GM23338 (cell line): ENCODE results near the gene S100PBP. TPM values are rescaled to one million over a fixed set of nuclear protein-coding genes. Genes with fewer than 3 reads are reported as not detected.

Source experiments
- ATAC-seq: fragments of 200-7000 bp; cut with Tn5 transposase; 3 replicates; pipeline ENCODE4 v1.9.1; 2020
- DNase-seq: peaks from one replicate; pipeline ENCODE4 v3.0.0-alpha.2; 2015; ENCODE audit warnings: low spot score
- H2AFZ ChIP-seq: fragments of 200-600 bp; sonication (generic); 2 replicates; pipeline ENCODE4 v1.8.0; 2016; ENCODE audit warnings: antibody characterized with exemption, mild to moderate bottlenecking, moderate library complexity
- H3F3A ChIP-seq: fragments of 200-600 bp; sonication (generic); replicated peaks from 2 replicates; pipeline ENCODE4 v1.8.0; 2017; ENCODE audit warnings: antibody characterized with exemption, mixed run types, low read depth
- H3K27ac ChIP-seq: fragments of 200-600 bp; sonication (generic); 2 replicates; pipeline ENCODE4 v1.6.1; 2016; ENCODE audit warnings: low read depth
- H3K27me3 ChIP-seq: fragments of 200-600 bp; sonication (generic); 2 replicates; pipeline ENCODE4 v1.8.0; 2016; ENCODE audit warnings: mild to moderate bottlenecking, mixed run types, moderate library complexity; ENCODE audit not compliant: insufficient read depth
- H3K36me3 ChIP-seq: fragments of 200-600 bp; sonication (generic); 2 replicates; pipeline ENCODE4 v1.8.0; 2016; ENCODE audit warnings: mild to moderate bottlenecking; ENCODE audit not compliant: insufficient read depth
- H3K4me1 ChIP-seq: fragments of 200-600 bp; sonication (generic); 2 replicates; pipeline ENCODE4 v1.8.0; 2016; ENCODE audit warnings: mild to moderate bottlenecking, moderate library complexity; ENCODE audit not compliant: insufficient read depth
- H3K4me2 ChIP-seq: fragments of 200-600 bp; sonication (generic); 2 replicates; pipeline ENCODE4 v1.7.1; 2017; ENCODE audit warnings: mixed run types
- H3K4me3 ChIP-seq: fragments of 200-600 bp; sonication (generic); 2 replicates; pipeline ENCODE4 v1.6.1; 2016; ENCODE audit warnings: mixed run types
- H3K79me2 ChIP-seq: fragments of 200-600 bp; sonication (generic); replicated peaks from 2 replicates; pipeline ENCODE4 v1.8.0; 2017; ENCODE audit warnings: mild to moderate bottlenecking; ENCODE audit not compliant: insufficient read depth
- H3K9me2 ChIP-seq: fragments of 200-600 bp; sonication (generic); 2 replicates; pipeline ENCODE4 v1.8.0; 2017; ENCODE audit not compliant: insufficient read depth
- H4K20me1 ChIP-seq: fragments of 200-600 bp; sonication (generic); replicated peaks from 2 replicates; pipeline ENCODE4 v1.8.0; 2017; ENCODE audit warnings: mild to moderate bottlenecking; ENCODE audit not compliant: insufficient read depth
- H3K27ac Mint-ChIP-seq: 2 replicates; pipeline ENCODE4 v1.8.0; 2020; ENCODE audit warnings: inconsistent platforms, mild to moderate bottlenecking, moderate library complexity, mixed read lengths
- H3K27me3 Mint-ChIP-seq: 3 replicates; pipeline ENCODE4 v1.8.0; 2022; ENCODE audit warnings: low read depth, mild to moderate bottlenecking, moderate library complexity, mixed read lengths, inconsistent platforms; ENCODE audit not compliant: insufficient read depth, poor library complexity
- H3K36me3 Mint-ChIP-seq: 3 replicates; pipeline ENCODE4 v1.8.0; 2021; ENCODE audit warnings: low read depth, mild to moderate bottlenecking, inconsistent platforms, moderate library complexity, mixed read lengths
- H3K4me1 Mint-ChIP-seq: 3 replicates; pipeline ENCODE4 v1.8.0; 2020; ENCODE audit warnings: mild to moderate bottlenecking, inconsistent platforms, mixed read lengths
- H3K4me3 Mint-ChIP-seq: 3 replicates; pipeline ENCODE4 v1.8.0; 2021; ENCODE audit warnings: moderate library complexity, mild to moderate bottlenecking, inconsistent platforms, mixed read lengths
- H3K9me3 Mint-ChIP-seq: 3 replicates; pipeline ENCODE4 v1.8.0; 2020; ENCODE audit warnings: moderate library complexity, mild to moderate bottlenecking, inconsistent platforms, mixed read lengths
- CREB1 ChIP-seq: fragments of 250-450 bp; sonication (Bioruptor Pico); IDR thresholded peaks from 2 replicates; pipeline ENCODE4 v1.5.0; 2020; ENCODE audit warnings: low read depth, mild to moderate bottlenecking, moderate library complexity
- EZH2 ChIP-seq: fragments of 200-600 bp; sonication (generic); IDR thresholded peaks from one replicate; pipeline ENCODE4 v1.8.0; 2017; ENCODE audit warnings: antibody characterized with exemption, mild to moderate bottlenecking, low read depth; ENCODE audit not compliant: unreplicated experiment
- EZH2phosphoT487 ChIP-seq: fragments of 200-600 bp; sonication (generic); IDR thresholded peaks from one replicate; pipeline ENCODE4 v1.8.1; 2018; ENCODE audit warnings: antibody characterized with exemption; ENCODE audit not compliant: unreplicated experiment
- JUNB ChIP-seq: IDR thresholded peaks from one replicate; pipeline ENCODE4 v1.6.1; 2016; ENCODE audit warnings: antibody characterized with exemption; ENCODE audit not compliant: unreplicated experiment
- NANOG ChIP-seq: IDR thresholded peaks from 2 replicates; pipeline ENCODE4 v1.6.1; 2016; ENCODE audit warnings: antibody characterized with exemption, borderline replicate concordance
- POLR2AphosphoS5 ChIP-seq: IDR thresholded peaks from 2 replicates; pipeline ENCODE4 v1.6.1; 2016; ENCODE audit warnings: antibody characterized with exemption, low read depth
- STAT1 ChIP-seq: IDR thresholded peaks from one replicate; pipeline ENCODE4 v1.6.1; 2016; ENCODE audit warnings: antibody characterized with exemption; ENCODE audit not compliant: unreplicated experiment
- ZNF114 ChIP-seq: fragments of 250-450 bp; sonication (Bioruptor Pico); IDR thresholded peaks from 2 replicates; pipeline ENCODE4 v1.5.0; 2020; ENCODE audit warnings: mild to moderate bottlenecking, moderate library complexity
- ZNF331 ChIP-seq: fragments of 250-450 bp; sonication (Bioruptor Pico); IDR thresholded peaks from 2 replicates; pipeline ENCODE4 v1.5.0; 2020; ENCODE audit warnings: low read depth, mild to moderate bottlenecking, moderate library complexity
- polyA plus RNA-seq: library from polyadenylated mRNA; unstranded; fragments of >200 nt; fragmentation: Nextera tagmentation; extraction: Ambion mirVana; gene quantifications from 2 replicates; pipeline ENCODE4 v1.2.1, GENCODE V29; 2016
- total RNA-seq: library from RNA; depleted of rRNA; stranded (reverse); fragments of >200 nt; shearing (Covaris generic); gene quantifications from 2 replicates; pipeline ENCODE4 v1.2.3, GENCODE V29; 2014
- TF ChIP-seq, protein P1 (sequence below), 2 experiments: fragments of 200-600 bp in 1 of 2; sonication (generic) in 1 of 2; conservative IDR thresholded peaks; 2 replicates each; pipeline versions ENCODE4 v1.5.1 to v1.6.1; 2016 to 2017; ENCODE audit warnings: antibody characterized with exemption in 2 of 2, low read depth in 2 of 2, mild to moderate bottlenecking in 2 of 2, moderate library complexity in 1 of 2
- TF ChIP-seq, protein P2 (sequence below): IDR thresholded peaks from 2 replicates; pipeline ENCODE4 v1.6.1; 2016; ENCODE audit warnings: antibody characterized with exemption
- TF ChIP-seq, protein P3 (sequence below): IDR thresholded peaks from one replicate; pipeline ENCODE4 v1.6.1; 2018; ENCODE audit warnings: antibody characterized with exemption; ENCODE audit not compliant: unreplicated experiment
- TF ChIP-seq, protein P4 (sequence below): fragments of 250-450 bp; sonication (Bioruptor Pico); IDR thresholded peaks from 2 replicates; pipeline ENCODE4 v1.5.0; 2020; ENCODE audit warnings: mild to moderate bottlenecking, moderate library complexity

S100PBP gene
- total and polyA plus RNA-seq, 2 experiments from 2014 or later, result 30.6 to 65.2 TPM

DNA sequence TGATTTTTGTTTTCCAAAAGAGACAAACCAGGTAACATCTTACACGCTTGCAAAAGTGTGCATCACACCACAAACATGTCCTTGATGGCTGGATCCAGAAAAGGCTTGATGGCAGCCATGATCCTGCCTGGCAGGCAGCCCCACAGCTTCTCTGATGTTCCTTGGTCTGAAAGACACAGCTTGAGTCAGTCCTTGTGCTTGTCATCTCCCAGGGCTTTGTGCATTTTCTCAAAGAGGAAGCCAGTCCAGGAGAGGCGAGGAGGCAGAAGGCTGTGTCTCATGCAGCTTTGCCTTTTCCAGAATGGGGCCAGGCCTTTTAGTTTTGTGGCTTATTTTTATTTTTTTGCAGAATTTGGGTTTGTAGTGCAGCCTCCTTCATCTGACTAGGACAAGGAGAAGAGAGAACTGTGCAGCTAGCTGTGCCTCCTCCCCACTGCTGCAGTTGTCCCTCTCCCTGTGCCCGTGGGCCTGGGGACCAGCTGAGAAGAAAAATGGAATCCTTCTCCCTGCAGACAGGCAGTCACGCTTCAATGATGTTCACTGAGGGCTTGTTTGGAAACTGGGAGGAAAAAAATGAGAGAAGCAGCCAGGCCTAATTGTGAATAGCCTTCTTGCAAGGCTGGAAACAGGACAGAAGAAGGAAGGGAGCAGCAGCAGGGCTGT, 45.9 kb downstream of the S100PBP start:
- H3K27ac ChIP-seq, result no peak overlapping the region
- DNase-seq (no peak), ATAC-seq (no peak)
- peaks cover 12% of the 10 kb centered on the region; the same call in 1 of the 2 replicates for H4K20me1 ChIP-seq
- H3K79me2 ChIP-seq, result no peaks in the 10 kb centered on the region
- no peak overlapping the region for H3K4me3 ChIP-seq
- TF ChIP-seq, protein P1, sequence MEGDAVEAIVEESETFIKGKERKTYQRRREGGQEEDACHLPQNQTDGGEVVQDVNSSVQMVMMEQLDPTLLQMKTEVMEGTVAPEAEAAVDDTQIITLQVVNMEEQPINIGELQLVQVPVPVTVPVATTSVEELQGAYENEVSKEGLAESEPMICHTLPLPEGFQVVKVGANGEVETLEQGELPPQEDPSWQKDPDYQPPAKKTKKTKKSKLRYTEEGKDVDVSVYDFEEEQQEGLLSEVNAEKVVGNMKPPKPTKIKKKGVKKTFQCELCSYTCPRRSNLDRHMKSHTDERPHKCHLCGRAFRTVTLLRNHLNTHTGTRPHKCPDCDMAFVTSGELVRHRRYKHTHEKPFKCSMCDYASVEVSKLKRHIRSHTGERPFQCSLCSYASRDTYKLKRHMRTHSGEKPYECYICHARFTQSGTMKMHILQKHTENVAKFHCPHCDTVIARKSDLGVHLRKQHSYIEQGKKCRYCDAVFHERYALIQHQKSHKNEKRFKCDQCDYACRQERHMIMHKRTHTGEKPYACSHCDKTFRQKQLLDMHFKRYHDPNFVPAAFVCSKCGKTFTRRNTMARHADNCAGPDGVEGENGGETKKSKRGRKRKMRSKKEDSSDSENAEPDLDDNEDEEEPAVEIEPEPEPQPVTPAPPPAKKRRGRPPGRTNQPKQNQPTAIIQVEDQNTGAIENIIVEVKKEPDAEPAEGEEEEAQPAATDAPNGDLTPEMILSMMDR (conservative IDR thresholded peaks at IDR 0.05; ENCODE audit: low read depth in 2 of 2), result no peak
- TF ChIP-seq NANOG (no peak), EZH2 (no peak), ZNF114 (CRISPR knock-in tag) (no peak), STAT1 (no peak), EZH2phosphoT487 (no peak), CREB1 (CRISPR knock-in tag) (no peak), ZNF331 (CRISPR knock-in tag) (no peak), POLR2AphosphoS5 (no peak), JUNB (no peak)
- TF ChIP-seq, protein P2, sequence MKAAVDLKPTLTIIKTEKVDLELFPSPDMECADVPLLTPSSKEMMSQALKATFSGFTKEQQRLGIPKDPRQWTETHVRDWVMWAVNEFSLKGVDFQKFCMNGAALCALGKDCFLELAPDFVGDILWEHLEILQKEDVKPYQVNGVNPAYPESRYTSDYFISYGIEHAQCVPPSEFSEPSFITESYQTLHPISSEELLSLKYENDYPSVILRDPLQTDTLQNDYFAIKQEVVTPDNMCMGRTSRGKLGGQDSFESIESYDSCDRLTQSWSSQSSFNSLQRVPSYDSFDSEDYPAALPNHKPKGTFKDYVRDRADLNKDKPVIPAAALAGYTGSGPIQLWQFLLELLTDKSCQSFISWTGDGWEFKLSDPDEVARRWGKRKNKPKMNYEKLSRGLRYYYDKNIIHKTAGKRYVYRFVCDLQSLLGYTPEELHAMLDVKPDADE, result no peak
- TF ChIP-seq, protein P3, sequence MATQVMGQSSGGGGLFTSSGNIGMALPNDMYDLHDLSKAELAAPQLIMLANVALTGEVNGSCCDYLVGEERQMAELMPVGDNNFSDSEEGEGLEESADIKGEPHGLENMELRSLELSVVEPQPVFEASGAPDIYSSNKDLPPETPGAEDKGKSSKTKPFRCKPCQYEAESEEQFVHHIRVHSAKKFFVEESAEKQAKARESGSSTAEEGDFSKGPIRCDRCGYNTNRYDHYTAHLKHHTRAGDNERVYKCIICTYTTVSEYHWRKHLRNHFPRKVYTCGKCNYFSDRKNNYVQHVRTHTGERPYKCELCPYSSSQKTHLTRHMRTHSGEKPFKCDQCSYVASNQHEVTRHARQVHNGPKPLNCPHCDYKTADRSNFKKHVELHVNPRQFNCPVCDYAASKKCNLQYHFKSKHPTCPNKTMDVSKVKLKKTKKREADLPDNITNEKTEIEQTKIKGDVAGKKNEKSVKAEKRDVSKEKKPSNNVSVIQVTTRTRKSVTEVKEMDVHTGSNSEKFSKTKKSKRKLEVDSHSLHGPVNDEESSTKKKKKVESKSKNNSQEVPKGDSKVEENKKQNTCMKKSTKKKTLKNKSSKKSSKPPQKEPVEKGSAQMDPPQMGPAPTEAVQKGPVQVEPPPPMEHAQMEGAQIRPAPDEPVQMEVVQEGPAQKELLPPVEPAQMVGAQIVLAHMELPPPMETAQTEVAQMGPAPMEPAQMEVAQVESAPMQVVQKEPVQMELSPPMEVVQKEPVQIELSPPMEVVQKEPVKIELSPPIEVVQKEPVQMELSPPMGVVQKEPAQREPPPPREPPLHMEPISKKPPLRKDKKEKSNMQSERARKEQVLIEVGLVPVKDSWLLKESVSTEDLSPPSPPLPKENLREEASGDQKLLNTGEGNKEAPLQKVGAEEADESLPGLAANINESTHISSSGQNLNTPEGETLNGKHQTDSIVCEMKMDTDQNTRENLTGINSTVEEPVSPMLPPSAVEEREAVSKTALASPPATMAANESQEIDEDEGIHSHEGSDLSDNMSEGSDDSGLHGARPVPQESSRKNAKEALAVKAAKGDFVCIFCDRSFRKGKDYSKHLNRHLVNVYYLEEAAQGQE, result no peak
- TF ChIP-seq, protein P4, sequence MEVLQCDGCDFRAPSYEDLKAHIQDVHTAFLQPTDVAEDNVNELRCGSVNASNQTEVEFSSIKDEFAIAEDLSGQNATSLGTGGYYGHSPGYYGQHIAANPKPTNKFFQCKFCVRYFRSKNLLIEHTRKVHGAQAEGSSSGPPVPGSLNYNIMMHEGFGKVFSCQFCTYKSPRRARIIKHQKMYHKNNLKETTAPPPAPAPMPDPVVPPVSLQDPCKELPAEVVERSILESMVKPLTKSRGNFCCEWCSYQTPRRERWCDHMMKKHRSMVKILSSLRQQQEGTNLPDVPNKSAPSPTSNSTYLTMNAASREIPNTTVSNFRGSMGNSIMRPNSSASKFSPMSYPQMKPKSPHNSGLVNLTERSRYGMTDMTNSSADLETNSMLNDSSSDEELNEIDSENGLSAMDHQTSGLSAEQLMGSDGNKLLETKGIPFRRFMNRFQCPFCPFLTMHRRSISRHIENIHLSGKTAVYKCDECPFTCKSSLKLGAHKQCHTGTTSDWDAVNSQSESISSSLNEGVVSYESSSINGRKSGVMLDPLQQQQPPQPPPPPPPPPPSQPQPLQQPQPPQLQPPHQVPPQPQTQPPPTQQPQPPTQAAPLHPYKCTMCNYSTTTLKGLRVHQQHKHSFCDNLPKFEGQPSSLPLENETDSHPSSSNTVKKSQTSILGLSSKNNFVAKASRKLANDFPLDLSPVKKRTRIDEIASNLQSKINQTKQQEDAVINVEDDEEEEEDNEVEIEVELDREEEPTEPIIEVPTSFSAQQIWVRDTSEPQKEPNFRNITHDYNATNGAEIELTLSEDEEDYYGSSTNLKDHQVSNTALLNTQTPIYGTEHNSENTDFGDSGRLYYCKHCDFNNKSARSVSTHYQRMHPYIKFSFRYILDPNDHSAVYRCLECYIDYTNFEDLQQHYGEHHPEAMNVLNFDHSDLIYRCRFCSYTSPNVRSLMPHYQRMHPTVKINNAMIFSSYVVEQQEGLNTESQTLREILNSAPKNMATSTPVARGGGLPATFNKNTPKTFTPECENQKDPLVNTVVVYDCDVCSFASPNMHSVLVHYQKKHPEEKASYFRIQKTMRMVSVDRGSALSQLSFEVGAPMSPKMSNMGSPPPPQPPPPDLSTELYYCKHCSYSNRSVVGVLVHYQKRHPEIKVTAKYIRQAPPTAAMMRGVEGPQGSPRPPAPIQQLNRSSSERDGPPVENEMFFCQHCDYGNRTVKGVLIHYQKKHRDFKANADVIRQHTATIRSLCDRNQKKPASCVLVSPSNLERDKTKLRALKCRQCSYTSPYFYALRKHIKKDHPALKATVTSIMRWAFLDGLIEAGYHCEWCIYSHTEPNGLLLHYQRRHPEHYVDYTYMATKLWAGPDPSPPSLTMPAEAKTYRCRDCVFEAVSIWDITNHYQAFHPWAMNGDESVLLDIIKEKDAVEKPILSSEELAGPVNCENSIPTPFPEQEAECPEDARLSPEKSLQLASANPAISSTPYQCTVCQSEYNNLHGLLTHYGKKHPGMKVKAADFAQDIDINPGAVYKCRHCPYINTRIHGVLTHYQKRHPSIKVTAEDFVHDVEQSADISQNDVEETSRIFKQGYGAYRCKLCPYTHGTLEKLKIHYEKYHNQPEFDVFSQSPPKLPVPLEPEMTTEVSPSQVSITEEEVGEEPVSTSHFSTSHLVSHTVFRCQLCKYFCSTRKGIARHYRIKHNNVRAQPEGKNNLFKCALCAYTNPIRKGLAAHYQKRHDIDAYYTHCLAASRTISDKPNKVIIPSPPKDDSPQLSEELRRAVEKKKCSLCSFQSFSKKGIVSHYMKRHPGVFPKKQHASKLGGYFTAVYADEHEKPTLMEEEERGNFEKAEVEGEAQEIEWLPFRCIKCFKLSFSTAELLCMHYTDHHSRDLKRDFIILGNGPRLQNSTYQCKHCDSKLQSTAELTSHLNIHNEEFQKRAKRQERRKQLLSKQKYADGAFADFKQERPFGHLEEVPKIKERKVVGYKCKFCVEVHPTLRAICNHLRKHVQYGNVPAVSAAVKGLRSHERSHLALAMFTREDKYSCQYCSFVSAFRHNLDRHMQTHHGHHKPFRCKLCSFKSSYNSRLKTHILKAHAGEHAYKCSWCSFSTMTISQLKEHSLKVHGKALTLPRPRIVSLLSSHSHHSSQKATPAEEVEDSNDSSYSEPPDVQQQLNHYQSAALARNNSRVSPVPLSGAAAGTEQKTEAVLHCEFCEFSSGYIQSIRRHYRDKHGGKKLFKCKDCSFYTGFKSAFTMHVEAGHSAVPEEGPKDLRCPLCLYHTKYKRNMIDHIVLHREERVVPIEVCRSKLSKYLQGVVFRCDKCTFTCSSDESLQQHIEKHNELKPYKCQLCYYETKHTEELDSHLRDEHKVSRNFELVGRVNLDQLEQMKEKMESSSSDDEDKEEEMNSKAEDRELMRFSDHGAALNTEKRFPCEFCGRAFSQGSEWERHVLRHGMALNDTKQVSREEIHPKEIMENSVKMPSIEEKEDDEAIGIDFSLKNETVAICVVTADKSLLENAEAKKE (CRISPR knock-in tag), result no peak
- H2AFZ ChIP-seq, result no peak overlapping the region
- Mint-ChIP-seq H3K4me1 (no peaks in the 10 kb centered on the region; the same call in 2 of the 3 replicates), H3K27ac (no peak overlapping the region), H3K27me3 (no peaks in the 10 kb centered on the region), H3K9me3 (no peaks in the 10 kb centered on the region), H3K4me3 (no peak overlapping the region), H3K36me3 (peaks cover 5% of the 10 kb centered on the region; the same call in 2 of the 3 replicates)
- no peaks in the 10 kb centered on the region for H3K4me1 ChIP-seq
- no peaks in the 10 kb centered on the region for H3F3A ChIP-seq
- H3K27me3 ChIP-seq, result peaks cover 2% of the 10 kb centered on the region
- H3K36me3 ChIP-seq, result no peaks in the 10 kb centered on the region
- H3K9me2 ChIP-seq, result no peaks in the 10 kb centered on the region
- no peak overlapping the region for H3K4me2 ChIP-seq
